WERI-Rb-1 (cell line): ENCODE measurements around the gene MYH15.

ENCODE experiments used
- DNase-seq: peaks from one replicate; pipeline ENCODE4 v3.0.0-alpha.2; 2020
- H3K27ac ChIP-seq: fragments of 250-450 bp; sonication (Bioruptor Pico); 2 replicates; pipeline ENCODE4 v1.5.1; 2020; ENCODE audit warnings: mild to moderate bottlenecking, moderate library complexity
- H3K27me3 ChIP-seq: fragments of 250-450 bp; sonication (Bioruptor Pico); 2 replicates; pipeline ENCODE4 v1.5.1; 2021; ENCODE audit warnings: mild to moderate bottlenecking, low read depth, moderate library complexity; ENCODE audit not compliant: insufficient read depth, severe bottlenecking
- H3K36me3 ChIP-seq: fragments of 250-450 bp; sonication (Bioruptor Pico); 2 replicates; pipeline ENCODE4 v1.5.1; 2020; ENCODE audit warnings: mild to moderate bottlenecking, moderate library complexity
- H3K4me3 ChIP-seq: 2 replicates; pipeline ENCODE4 v1.5.1; 2011; ENCODE audit warnings: low read depth, mild to moderate bottlenecking, control low read depth, low read length
- H3K9me3 ChIP-seq: fragments of 250-450 bp; sonication (Bioruptor Pico); 2 replicates; pipeline ENCODE4 v1.5.1; 2021; ENCODE audit warnings: mild to moderate bottlenecking, moderate library complexity; ENCODE audit not compliant: severe bottlenecking
- TF ChIP-seq, protein P1 (sequence below): IDR thresholded peaks from 2 replicates; pipeline ENCODE4 v1.5.1; 2011; ENCODE audit warnings: low read depth, mild to moderate bottlenecking, control low read depth, inconsistent platforms, low read length

Gene MYH15

DNA sequence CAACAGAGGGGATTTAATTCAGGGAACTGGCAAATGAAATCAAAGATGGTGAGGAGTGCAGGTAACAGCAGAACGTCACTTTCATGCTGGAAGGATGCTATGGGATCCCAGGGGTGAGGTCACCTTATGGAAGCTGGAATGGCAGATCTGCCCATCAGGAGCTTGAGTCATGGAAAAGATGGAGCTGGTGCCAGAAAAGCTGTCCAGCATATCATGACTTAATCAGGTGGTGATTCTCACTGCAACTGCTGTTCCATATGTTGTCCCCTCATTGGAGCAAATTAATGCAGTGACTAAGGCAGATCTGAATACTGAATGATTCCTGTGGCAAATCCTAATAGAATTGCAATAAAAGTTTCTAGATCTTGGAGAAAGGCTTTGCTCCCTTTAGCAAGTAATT is 175.7 kb downstream of the MYH15 start:
- DNase-seq: no peak
- TF ChIP-seq, protein P1, sequence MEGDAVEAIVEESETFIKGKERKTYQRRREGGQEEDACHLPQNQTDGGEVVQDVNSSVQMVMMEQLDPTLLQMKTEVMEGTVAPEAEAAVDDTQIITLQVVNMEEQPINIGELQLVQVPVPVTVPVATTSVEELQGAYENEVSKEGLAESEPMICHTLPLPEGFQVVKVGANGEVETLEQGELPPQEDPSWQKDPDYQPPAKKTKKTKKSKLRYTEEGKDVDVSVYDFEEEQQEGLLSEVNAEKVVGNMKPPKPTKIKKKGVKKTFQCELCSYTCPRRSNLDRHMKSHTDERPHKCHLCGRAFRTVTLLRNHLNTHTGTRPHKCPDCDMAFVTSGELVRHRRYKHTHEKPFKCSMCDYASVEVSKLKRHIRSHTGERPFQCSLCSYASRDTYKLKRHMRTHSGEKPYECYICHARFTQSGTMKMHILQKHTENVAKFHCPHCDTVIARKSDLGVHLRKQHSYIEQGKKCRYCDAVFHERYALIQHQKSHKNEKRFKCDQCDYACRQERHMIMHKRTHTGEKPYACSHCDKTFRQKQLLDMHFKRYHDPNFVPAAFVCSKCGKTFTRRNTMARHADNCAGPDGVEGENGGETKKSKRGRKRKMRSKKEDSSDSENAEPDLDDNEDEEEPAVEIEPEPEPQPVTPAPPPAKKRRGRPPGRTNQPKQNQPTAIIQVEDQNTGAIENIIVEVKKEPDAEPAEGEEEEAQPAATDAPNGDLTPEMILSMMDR: no peak
- no peak overlapping the region for H3K4me3 ChIP-seq
- H3K27ac ChIP-seq: no peak overlapping the region
- no peaks in the 10 kb centered on the region for H3K27me3 ChIP-seq
- H3K9me3 ChIP-seq: no peaks in the 10 kb centered on the region
- H3K36me3 ChIP-seq: no peaks in the 10 kb centered on the region

DNA sequence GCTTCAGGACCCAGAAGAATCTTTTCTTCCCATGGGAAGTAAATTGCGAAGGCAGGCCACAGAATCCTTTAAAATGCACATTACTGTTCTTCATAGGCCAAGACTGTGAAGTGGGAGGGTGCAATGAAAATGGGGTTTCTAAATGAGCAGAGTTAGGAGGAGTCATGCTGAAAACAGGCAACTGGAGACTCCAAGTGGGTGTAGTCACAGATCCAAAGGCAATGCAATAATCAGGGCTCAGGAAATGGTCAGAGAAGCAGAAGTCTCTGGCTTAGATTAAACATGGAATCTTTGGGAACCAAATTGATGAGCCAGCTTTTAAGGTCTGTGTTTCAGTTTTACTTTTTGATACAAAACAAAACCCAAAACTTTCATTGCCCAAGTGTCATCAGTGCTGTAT is 176.4 kb downstream of the MYH15 start:
- no peaks in the 10 kb centered on the region for H3K27me3 ChIP-seq
- no peaks in the 10 kb centered on the region for H3K9me3 ChIP-seq
- TF ChIP-seq, protein P1: no peak
- no peaks in the 10 kb centered on the region for H3K36me3 ChIP-seq
- H3K4me3 ChIP-seq: no peak overlapping the region
- no peak for DNase-seq
- no peak overlapping the region for H3K27ac ChIP-seq

DNA sequence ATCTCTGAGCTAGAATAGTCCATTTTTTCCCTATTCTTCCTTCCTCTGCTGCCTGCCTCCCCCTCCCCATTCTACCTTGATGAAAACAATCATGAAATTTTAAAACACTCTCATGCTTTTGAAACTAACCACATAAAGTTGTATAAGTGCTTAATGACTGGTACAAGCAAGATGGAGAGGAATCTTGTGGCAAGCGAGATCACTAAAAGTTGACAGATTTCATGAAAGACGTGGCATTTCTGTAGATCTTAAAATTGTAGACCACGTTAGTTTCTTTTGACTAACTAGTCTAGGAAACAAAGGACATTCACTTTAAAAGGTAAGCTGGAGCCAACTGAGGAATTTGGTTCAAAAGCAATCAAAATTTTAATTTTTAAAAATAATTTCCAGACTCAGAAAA is 178.6 kb downstream of the MYH15 start:
- no peak overlapping the region for H3K27ac ChIP-seq
- H3K9me3 ChIP-seq: no peaks in the 10 kb centered on the region
- TF ChIP-seq, protein P1: no peak
- H3K36me3 ChIP-seq: no peaks in the 10 kb centered on the region
- no peak for DNase-seq
- no peaks in the 10 kb centered on the region for H3K27me3 ChIP-seq
- no peak overlapping the region for H3K4me3 ChIP-seq
